HEK293 (cell line): ENCODE results near the gene CDC14A.

Experiments
- ZBTB10 ChIP-seq: fragments of 450-650 bp; formaldehyde crosslinking; IDR thresholded peaks from 2 replicates; pipeline ENCODE4 v1.5.1; 2016; ENCODE audit warnings: missing biosample characterization, missing genetic modification characterization
- ZBTB11 ChIP-seq: fragments of 450-650 bp; formaldehyde crosslinking; conservative IDR thresholded peaks from 2 replicates; pipeline ENCODE4 v1.5.1; 2016; ENCODE audit warnings: low read depth, missing biosample characterization, missing genetic modification characterization
- ZNF184 ChIP-seq: fragments of 450-650 bp; IDR thresholded peaks from 2 replicates; pipeline ENCODE4 v1.5.1; 2018; ENCODE audit warnings: missing biosample characterization, mild to moderate bottlenecking, missing genetic modification characterization
- ZNF530 ChIP-seq: fragments of 450-650 bp; formaldehyde crosslinking; IDR thresholded peaks from 2 replicates; pipeline ENCODE4 v1.5.1; 2016; ENCODE audit warnings: low read depth, missing biosample characterization, missing genetic modification characterization
- ZNF548 ChIP-seq: fragments of 450-650 bp; formaldehyde crosslinking; IDR thresholded peaks from 2 replicates; pipeline ENCODE4 v1.5.1; 2016; ENCODE audit warnings: missing biosample characterization, missing genetic modification characterization
- ZNF560 ChIP-seq: fragments of 450-650 bp; formaldehyde crosslinking; IDR thresholded peaks from 2 replicates; pipeline ENCODE4 v1.5.1; 2017; ENCODE audit warnings: missing biosample characterization, missing genetic modification characterization, borderline replicate concordance
- ZNF571 ChIP-seq: fragments of 450-650 bp; formaldehyde crosslinking; IDR thresholded peaks from 2 replicates; pipeline ENCODE4 v1.5.0; 2017; ENCODE audit warnings: missing biosample characterization, missing genetic modification characterization
- ZNF645 ChIP-seq: fragments of 450-650 bp; formaldehyde crosslinking; IDR thresholded peaks from 2 replicates; pipeline ENCODE4; 2016; ENCODE audit warnings: missing biosample characterization, missing genetic modification characterization
- ZNF707 ChIP-seq: fragments of 450-650 bp; formaldehyde crosslinking; IDR thresholded peaks from 2 replicates; pipeline ENCODE4 v1.5.1; 2016; ENCODE audit warnings: missing biosample characterization, missing genetic modification characterization
- ZNF837 ChIP-seq: fragments of 450-650 bp; formaldehyde crosslinking; IDR thresholded peaks from 2 replicates; pipeline ENCODE4 v1.5.1; 2016; ENCODE audit warnings: missing biosample characterization, missing genetic modification characterization
- TF ChIP-seq, protein P1 (sequence below): fragments of 450-650 bp; formaldehyde crosslinking; IDR thresholded peaks from 2 replicates; pipeline ENCODE4 v1.5.1; 2016; ENCODE audit warnings: missing biosample characterization, missing genetic modification characterization
- TF ChIP-seq, protein P2 (sequence below): fragments of 450-650 bp; formaldehyde crosslinking; IDR thresholded peaks from 2 replicates; pipeline ENCODE4 v1.5.1; 2016; ENCODE audit warnings: missing biosample characterization, missing genetic modification characterization

- TF ChIP-seq ZNF645 (tag by site-specific recombination) (no peak), ZNF530 (tag by site-specific recombination) (no peak), ZNF560 (tag by site-specific recombination) (no peak), ZBTB11 (no peak), ZNF184 (tag by site-specific recombination) (no peak), ZNF707 (tag by site-specific recombination) (no peak), ZNF571 (no peak), ZBTB10 (no peak), ZNF837 (no peak), ZNF548 (tag by site-specific recombination) (no peak)
- TF ChIP-seq, protein P1, sequence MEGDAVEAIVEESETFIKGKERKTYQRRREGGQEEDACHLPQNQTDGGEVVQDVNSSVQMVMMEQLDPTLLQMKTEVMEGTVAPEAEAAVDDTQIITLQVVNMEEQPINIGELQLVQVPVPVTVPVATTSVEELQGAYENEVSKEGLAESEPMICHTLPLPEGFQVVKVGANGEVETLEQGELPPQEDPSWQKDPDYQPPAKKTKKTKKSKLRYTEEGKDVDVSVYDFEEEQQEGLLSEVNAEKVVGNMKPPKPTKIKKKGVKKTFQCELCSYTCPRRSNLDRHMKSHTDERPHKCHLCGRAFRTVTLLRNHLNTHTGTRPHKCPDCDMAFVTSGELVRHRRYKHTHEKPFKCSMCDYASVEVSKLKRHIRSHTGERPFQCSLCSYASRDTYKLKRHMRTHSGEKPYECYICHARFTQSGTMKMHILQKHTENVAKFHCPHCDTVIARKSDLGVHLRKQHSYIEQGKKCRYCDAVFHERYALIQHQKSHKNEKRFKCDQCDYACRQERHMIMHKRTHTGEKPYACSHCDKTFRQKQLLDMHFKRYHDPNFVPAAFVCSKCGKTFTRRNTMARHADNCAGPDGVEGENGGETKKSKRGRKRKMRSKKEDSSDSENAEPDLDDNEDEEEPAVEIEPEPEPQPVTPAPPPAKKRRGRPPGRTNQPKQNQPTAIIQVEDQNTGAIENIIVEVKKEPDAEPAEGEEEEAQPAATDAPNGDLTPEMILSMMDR = no peak
- TF ChIP-seq, protein P2, sequence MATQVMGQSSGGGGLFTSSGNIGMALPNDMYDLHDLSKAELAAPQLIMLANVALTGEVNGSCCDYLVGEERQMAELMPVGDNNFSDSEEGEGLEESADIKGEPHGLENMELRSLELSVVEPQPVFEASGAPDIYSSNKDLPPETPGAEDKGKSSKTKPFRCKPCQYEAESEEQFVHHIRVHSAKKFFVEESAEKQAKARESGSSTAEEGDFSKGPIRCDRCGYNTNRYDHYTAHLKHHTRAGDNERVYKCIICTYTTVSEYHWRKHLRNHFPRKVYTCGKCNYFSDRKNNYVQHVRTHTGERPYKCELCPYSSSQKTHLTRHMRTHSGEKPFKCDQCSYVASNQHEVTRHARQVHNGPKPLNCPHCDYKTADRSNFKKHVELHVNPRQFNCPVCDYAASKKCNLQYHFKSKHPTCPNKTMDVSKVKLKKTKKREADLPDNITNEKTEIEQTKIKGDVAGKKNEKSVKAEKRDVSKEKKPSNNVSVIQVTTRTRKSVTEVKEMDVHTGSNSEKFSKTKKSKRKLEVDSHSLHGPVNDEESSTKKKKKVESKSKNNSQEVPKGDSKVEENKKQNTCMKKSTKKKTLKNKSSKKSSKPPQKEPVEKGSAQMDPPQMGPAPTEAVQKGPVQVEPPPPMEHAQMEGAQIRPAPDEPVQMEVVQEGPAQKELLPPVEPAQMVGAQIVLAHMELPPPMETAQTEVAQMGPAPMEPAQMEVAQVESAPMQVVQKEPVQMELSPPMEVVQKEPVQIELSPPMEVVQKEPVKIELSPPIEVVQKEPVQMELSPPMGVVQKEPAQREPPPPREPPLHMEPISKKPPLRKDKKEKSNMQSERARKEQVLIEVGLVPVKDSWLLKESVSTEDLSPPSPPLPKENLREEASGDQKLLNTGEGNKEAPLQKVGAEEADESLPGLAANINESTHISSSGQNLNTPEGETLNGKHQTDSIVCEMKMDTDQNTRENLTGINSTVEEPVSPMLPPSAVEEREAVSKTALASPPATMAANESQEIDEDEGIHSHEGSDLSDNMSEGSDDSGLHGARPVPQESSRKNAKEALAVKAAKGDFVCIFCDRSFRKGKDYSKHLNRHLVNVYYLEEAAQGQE (tag by site-specific recombination) = no peak
Observed at GRCh38 chr1:100434831-100435230, 82.5 kb downstream of the CDC14A start.
